ENCODE data around the gene DSCAML1. TPM values are rescaled to one million over a fixed set of nuclear protein-coding genes. Genes with fewer than 3 reads are reported as not detected.

Gene DSCAML1
- total RNA-seq, 1 experiment from 2014 or later, result not detected

DNA sequence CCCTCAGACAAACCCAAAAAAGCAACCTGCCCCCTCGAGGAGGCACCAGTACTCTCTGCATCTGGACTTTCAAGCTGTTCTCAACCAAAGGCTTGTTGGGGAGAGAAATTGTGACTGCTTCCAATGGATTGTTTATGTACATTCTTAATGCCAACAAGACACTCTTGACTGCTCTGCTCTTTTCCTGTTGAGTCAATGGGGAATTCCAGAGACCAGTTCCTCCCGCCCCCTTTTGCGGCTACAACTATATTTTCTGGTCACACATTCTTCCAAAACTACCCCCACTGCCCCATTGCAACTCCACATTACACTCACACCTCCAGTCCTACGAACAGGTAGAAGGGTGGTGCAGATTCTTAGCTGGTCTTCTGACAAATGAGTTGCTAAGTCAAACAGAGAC is 187.0 kb downstream of the DSCAML1 start:
- DNase-seq (ENCODE audit: low spot score), result no peak

DNA sequence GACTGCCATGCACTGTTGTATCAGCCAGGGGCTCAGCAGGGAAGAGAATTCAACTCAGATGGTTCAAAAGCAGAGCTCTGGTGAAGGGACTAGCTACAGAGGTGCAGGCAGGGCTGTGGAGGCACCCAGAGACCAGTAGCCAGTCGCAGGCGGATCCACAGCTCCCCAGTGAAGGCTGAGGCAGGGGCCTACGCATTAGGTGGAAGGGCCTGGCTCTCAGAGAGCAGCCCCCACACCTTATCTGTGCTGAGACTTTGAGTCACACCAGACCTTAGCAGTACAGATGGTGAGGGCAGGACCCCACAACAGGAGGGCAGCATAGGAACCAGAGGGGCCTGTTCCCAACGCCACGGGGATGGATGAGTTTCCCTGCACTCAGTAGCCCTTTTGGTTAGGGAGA is 189.6 kb downstream of the DSCAML1 start:
- no peak for DNase-seq (ENCODE audit: low spot score)
- in situ Hi-C loops (cut with HindIII; ENCODE audit: low sequenced_read_pairs), result no loop called here

More for the DNA sequence above, 187.0 kb downstream of the DSCAML1 start:
- in situ Hi-C loops (cut with HindIII; ENCODE audit: low sequenced_read_pairs), result no loop called here

DNA sequence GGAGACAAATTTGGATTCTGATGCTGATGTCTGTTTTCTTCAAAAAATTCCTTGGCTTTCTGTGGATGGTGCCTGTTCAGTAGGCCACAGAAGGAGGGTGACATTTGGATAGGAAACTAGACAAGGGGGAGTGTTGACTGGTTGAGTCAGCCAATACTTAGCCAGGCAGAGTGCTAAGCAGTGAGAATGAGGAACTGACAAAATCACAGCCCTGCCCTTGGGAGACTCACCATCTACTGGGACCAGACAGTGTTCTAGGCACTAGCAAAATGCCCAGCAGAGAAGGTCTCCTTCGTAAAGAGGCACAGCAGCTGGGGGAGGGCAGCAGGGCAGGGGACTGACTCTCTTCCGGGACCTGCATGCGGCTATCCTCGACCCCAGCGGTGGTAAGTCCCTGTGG is 190.2 kb downstream of the DSCAML1 start:
- in situ Hi-C loops (cut with HindIII; ENCODE audit: low sequenced_read_pairs), result no loop called here
- DNase-seq (ENCODE audit: low spot score), result no peak

DNA sequence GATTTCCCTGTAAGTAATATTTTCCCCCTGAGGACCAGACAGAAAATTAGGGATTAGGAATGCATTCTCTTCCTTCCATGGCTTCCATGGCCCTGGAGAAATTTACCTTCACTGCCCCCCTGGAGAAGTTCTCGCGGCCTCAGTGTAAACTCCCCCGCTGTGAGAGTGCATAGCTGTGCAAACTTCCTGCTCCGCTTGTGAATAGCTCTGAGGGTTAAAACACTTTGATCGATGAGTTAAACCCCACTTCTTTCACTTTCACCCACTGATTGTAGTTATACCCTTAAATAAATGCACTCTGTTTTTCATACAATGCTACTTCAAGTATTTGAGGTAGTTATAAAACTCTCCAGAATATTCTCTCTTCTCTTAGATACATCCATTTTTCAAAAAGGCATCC is 190.8 kb downstream of the DSCAML1 start:
- in situ Hi-C loops (cut with HindIII; ENCODE audit: low sequenced_read_pairs), result no loop called here
- no peak for DNase-seq (ENCODE audit: low spot score)

- in situ Hi-C loops (cut with HindIII; ENCODE audit: low sequenced_read_pairs), result no loop called here
- DNase-seq (ENCODE audit: low spot score), result peak; percentile 92
These were observed 191.7 kb downstream of the DSCAML1 start for GRCh38 chr11:117605331-117605730.

- in situ Hi-C loops (cut with HindIII; ENCODE audit: low sequenced_read_pairs), result no loop called here
- DNase-seq (ENCODE audit: low spot score), result peak; percentile 95
These were observed 192.6 kb downstream of the DSCAML1 start for GRCh38 chr11:117604336-117604995.

- no peak for DNase-seq (ENCODE audit: low spot score)
- in situ Hi-C loops (cut with HindIII; ENCODE audit: low sequenced_read_pairs), result no loop called here
These were observed 193.1 kb downstream of the DSCAML1 start for GRCh38 chr11:117603932-117604331.

DNA sequence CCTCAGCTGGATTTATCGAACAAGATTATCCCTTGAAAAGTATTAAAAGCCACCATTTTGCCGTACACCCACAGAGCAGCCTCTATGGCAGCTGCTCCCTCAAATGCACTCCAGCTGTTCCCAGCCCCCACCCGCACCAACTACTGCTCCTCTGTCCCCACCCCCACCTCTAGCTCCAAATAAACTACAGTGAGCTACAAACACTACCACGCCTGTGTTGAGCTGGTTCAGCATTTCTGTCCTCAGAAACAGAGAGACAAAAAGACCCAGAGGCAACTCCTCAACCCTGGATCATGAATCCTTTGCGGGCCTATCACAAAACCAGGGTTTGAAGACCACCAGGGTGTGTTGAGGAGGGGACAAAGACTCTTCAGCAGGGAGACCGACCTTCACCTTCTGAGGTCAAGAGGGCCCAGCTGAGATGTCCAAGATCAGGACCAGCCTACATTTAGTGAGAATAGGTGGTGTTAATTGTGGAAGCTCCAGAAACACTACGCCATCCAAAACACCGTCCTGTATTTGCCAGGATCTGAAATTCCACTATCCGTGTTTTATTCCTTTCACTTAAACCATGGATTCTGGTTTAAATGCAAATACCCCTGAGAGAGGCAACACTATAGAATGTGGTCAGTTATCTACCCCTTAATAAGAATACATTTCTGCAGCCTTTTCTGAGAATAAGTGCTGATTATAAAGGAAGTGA is 195.9 kb downstream of the DSCAML1 start:
- no peak for DNase-seq (ENCODE audit: low spot score)
- in situ Hi-C loops (cut with HindIII; ENCODE audit: low sequenced_read_pairs), result no loop called here

DNA sequence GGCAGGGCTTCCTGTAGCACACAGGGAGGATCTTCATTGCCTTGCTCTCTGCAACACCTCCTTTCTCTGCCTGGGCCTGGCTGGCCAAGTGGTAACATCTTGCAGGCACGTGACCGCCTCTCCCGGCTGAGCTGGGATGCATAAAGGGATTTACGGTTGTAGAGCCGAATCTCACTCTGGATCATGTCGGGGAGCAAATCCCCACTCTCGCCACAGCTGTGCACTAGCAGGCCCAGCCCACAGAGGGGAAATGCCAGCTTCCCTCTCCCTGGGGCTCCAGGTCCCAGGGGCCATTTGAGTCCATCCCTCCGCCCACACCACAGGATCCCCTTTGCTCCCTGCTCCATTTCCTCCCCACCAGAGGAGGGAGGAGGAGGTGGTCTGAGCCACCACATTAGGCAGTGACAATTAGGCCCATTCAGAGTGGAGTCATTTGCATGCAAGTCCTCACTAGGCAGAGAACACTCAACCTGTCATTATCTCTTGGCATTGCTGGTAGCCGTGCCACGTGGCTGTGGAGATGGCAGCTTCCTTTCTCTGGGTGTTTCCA is 196.7 kb downstream of the DSCAML1 start:
- peak; percentile 45 for DNase-seq (ENCODE audit: low spot score)
- in situ Hi-C loops (cut with HindIII; ENCODE audit: low sequenced_read_pairs), result no loop called here

GRCh38 chr11:117597071-117597470 is 199.9 kb downstream of the DSCAML1 start:
- no peak for DNase-seq (ENCODE audit: low spot score)
- in situ Hi-C loops (cut with HindIII; ENCODE audit: low sequenced_read_pairs), result no loop called here

- no peak for DNase-seq (ENCODE audit: low spot score)
- in situ Hi-C loops (cut with HindIII; ENCODE audit: low sequenced_read_pairs), result no loop called here
These were observed 201.6 kb downstream of the DSCAML1 start for GRCh38 chr11:117595440-117595839.

GRCh38 chr11:117594721-117595120 is 202.3 kb downstream of the DSCAML1 start:
- no peak for DNase-seq (ENCODE audit: low spot score)
- in situ Hi-C loops (cut with HindIII; ENCODE audit: low sequenced_read_pairs), result no loop called here

DNA sequence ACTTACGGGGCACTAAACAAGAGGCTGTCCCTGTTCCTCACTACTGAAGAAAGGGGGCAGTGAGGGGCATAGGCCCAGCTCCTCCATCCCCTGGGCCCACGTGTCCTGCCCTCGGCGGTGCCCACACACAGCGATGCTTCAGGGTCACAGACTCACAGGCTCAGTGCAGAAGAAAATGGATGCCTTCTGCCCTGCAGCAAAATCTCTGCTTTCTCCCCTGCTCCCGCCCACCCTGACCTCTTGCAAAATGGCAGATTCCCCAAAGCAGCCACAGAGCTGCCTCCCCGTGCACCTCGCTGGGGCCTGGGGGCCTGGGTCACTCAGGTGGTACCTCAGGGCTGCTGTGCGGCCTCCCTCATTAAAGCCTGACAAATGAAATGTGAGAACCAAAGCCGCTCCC is 204.0 kb downstream of the DSCAML1 start:
- in situ Hi-C loops (cut with HindIII; ENCODE audit: low sequenced_read_pairs), result no loop called here

DNA sequence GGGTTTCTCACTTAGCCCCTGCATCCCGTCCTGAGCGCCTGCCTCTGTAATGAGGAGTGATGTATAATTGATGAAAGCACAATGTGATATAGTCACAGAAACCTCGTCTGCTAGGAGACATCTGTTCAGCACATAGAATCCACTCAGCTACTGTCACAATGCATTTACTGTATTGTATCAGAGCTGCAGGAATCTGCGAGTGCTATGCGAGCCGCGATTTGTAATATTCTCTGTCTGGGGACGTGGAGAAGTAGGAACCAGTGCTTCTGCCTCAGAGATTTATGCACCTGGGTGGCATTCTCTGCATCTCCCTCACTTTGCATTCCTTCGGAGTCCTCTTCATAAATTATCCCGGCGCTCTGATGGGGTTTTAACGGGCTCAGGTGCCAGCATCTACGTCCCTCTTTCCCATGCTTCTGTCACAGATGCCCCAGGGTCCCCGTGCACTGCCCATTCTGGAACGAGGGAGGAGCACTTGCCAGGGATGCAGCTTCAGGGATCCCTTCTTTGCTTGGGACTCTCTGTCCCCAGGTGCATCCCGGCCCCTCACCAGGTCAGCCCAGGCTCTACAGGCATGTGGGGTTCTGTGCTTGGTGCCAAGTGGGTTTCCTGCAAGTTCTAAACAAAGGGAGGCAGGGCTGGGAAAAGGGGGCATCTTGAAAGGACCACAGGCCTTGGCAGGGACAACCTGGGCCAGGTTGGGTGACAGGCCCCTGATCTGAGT is 205.5 kb downstream of the DSCAML1 start:
- in situ Hi-C loops (cut with HindIII; ENCODE audit: low sequenced_read_pairs), result no loop called here

More for the DNA sequence above, 204.0 kb downstream of the DSCAML1 start:
- DNase-seq (ENCODE audit: low spot score), result no peak

GRCh38 chr11:117589063-117589462 is 208.0 kb downstream of the DSCAML1 start:
- in situ Hi-C loops (cut with HindIII; ENCODE audit: low sequenced_read_pairs), result no loop called here
- no peak for DNase-seq (ENCODE audit: low spot score)

More for the DNA sequence above, 205.5 kb downstream of the DSCAML1 start:
- no peak for DNase-seq (ENCODE audit: low spot score)

DNA sequence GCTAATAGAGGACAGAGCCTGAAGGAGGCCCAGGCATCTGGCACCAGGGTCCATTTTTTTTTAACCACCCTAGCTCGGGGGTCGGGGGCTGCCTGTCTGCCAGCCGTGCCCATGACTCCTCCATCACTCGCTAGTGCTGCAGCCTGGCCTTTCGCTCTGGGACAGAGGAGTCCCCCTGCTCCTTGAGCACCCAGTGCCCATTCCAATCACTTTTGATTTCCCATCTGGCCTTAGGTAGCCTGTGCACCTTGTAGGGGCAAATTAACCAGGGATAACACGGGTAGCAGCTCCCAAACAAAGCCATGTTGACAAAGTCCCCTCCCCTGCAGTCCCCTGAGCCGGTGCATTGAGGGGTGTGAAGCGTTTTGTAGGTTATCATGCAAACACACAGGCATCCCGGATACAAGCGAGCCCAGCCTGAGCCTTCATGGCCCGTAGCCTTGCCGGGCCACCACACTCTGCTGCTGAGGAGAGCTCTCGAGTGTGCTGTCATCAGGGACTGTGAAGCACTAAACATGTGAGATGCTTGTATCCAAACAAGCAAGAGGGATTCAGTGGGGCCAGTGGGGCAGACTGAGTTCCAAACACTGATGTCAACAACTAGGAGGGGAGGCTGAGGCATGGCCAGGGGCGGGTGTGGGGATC is 208.7 kb downstream of the DSCAML1 start:
- in situ Hi-C loops (cut with HindIII; ENCODE audit: low sequenced_read_pairs), result no loop called here
- DNase-seq (ENCODE audit: low spot score), result no peak

DNA sequence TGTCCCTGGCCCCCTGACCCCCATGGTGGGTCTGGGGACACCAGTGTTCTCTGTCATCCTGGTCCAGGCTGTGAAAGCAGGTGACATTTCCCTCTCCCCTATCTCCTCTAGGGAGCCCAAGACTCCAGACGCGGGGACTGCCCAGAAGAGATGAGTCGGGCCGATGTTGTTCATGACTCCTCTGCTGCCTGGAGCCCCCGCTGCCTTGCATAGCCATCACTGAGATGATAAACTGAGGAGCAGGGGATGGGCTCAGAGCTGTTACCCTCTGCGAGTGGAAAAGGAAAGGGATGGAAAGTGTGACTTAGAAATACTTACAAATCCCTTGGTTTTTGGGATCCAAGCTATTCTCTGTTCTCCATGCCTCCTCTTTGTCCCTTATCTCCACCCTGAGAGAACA is 209.6 kb downstream of the DSCAML1 start:
- DNase-seq (ENCODE audit: low spot score), result no peak
- in situ Hi-C loops (cut with HindIII; ENCODE audit: low sequenced_read_pairs), result no loop called here

- no peak for DNase-seq (ENCODE audit: low spot score)
- in situ Hi-C loops (cut with HindIII; ENCODE audit: low sequenced_read_pairs), result no loop called here
These were observed 210.6 kb downstream of the DSCAML1 start for GRCh38 chr11:117586392-117586791.

GRCh38 chr11:117585631-117586030 is 211.4 kb downstream of the DSCAML1 start:
- in situ Hi-C loops (cut with HindIII; ENCODE audit: low sequenced_read_pairs), result no loop called here
- DNase-seq (ENCODE audit: low spot score), result no peak
